ENCODE measurements around the gene CPAMD8. TPM values are rescaled to one million over a fixed set of nuclear protein-coding genes. Genes with fewer than 3 reads are reported as not detected.

Gene CPAMD8
- total RNA-seq, 1 donor from 2014 or later: 16.3 TPM

GRCh38 chr19:16878181-16878965 lies 148.2 kb downstream of the CPAMD8 start:
- Histone ChIP-seq H3K36me3 (no peaks in the 10 kb centered on the region), H3F3A (ENCODE audit: low read depth) (peaks cover 6% of the 10 kb centered on the region), H2AFZ (replicated peaks) (no peak overlapping the region), H3K4me3 (no peak overlapping the region), H3K4me2 (no peak overlapping the region), H3K79me2 (ENCODE audit: low read depth) (peaks cover 9% of the 10 kb centered on the region), H3K9ac (no peak overlapping the region), H4K20me1 (ENCODE audit: low read depth) (peaks cover 7% of the 10 kb centered on the region), H3K4me1 (no peaks in the 10 kb centered on the region), H3K9me3 (ENCODE audit: low read depth) (no peaks in the 10 kb centered on the region), H3K27ac (no peak overlapping the region), H3K27me3 (no peaks in the 10 kb centered on the region)
- TF ChIP-seq EZH2 (IDR thresholded peaks at IDR 0.05) (no peak), CTCF (IDR thresholded peaks at IDR 0.05) (no peak), EZH2phosphoT487 (IDR thresholded peaks at IDR 0.05) (no peak)
- Mint-ChIP-seq H3K9me3 (peaks cover 21% of the 10 kb centered on the region), H3K4me1 (no peaks in the 10 kb centered on the region), H3K36me3 (peaks cover 29% of the 10 kb centered on the region), H3K4me3 (no peak overlapping the region), H3K27me3 (ENCODE audit: insufficient read depth, low read depth) (peaks cover 2% of the 10 kb centered on the region), H3K27ac (no peak overlapping the region)
- no peak for DNase-seq (ENCODE audit: low spot score)

GRCh38 chr19:16877581-16877980 lies 149.0 kb downstream of the CPAMD8 start:
- Histone ChIP-seq H4K20me1 (ENCODE audit: low read depth) (peaks cover 7% of the 10 kb centered on the region), H3K9ac (no peak overlapping the region), H3K36me3 (no peaks in the 10 kb centered on the region), H3K4me1 (no peaks in the 10 kb centered on the region), H3K27me3 (no peaks in the 10 kb centered on the region), H3K4me2 (no peak overlapping the region), H3K79me2 (ENCODE audit: low read depth) (peaks cover 9% of the 10 kb centered on the region), H3K27ac (no peak overlapping the region), H3K9me3 (ENCODE audit: low read depth) (no peaks in the 10 kb centered on the region), H2AFZ (replicated peaks) (no peak overlapping the region), H3K4me3 (no peak overlapping the region), H3F3A (ENCODE audit: low read depth) (peaks cover 6% of the 10 kb centered on the region)
- Mint-ChIP-seq H3K27ac (no peak overlapping the region), H3K4me3 (no peak overlapping the region), H3K4me1 (no peaks in the 10 kb centered on the region), H3K36me3 (peaks cover 29% of the 10 kb centered on the region), H3K27me3 (ENCODE audit: insufficient read depth, low read depth) (peaks cover 2% of the 10 kb centered on the region), H3K9me3 (peaks cover 16% of the 10 kb centered on the region)
- no peak for DNase-seq (ENCODE audit: low spot score)
- TF ChIP-seq EZH2phosphoT487 (IDR thresholded peaks at IDR 0.05) (no peak), EZH2 (IDR thresholded peaks at IDR 0.05) (no peak), CTCF (IDR thresholded peaks at IDR 0.05) (no peak)

GRCh38 chr19:16876904-16877361 lies 149.7 kb downstream of the CPAMD8 start:
- H3K4me3 ChIP-seq: no peak overlapping the region
- no peak overlapping the region for H3K4me2 ChIP-seq
- no peak overlapping the region for H3K4me3 Mint-ChIP-seq
- no peak overlapping the region for H2AFZ ChIP-seq (replicated peaks)
- H3K79me2 ChIP-seq (ENCODE audit: low read depth): peaks cover 9% of the 10 kb centered on the region
- H3K27ac ChIP-seq: no peak overlapping the region
- no peaks in the 10 kb centered on the region for H3K36me3 ChIP-seq
- DNase-seq (ENCODE audit: low spot score): no peak
- no peak for TF ChIP-seq CTCF (IDR thresholded peaks at IDR 0.05)
- no peak for TF ChIP-seq EZH2phosphoT487 (IDR thresholded peaks at IDR 0.05)
- TF ChIP-seq EZH2 (IDR thresholded peaks at IDR 0.05): no peak
- no peak overlapping the region for H3K27ac Mint-ChIP-seq
- H3K9ac ChIP-seq: no peak overlapping the region
- peaks cover 27% of the 10 kb centered on the region for H3K36me3 Mint-ChIP-seq
- H3K27me3 Mint-ChIP-seq (ENCODE audit: insufficient read depth, low read depth): peaks cover 2% of the 10 kb centered on the region
- peaks cover 7% of the 10 kb centered on the region for H4K20me1 ChIP-seq (ENCODE audit: low read depth)
- H3K9me3 Mint-ChIP-seq: peaks cover 9% of the 10 kb centered on the region
- no peaks in the 10 kb centered on the region for H3K9me3 ChIP-seq (ENCODE audit: low read depth)
- no peaks in the 10 kb centered on the region for H3K4me1 ChIP-seq
- no peaks in the 10 kb centered on the region for H3K27me3 ChIP-seq
- H3F3A ChIP-seq (ENCODE audit: low read depth): peaks cover 6% of the 10 kb centered on the region
- H3K4me1 Mint-ChIP-seq: no peaks in the 10 kb centered on the region
